Breast epithelium (tissue), 3 donors: ENCODE results near the gene MYO15B.

ENCODE experiments used
- POLR2AphosphoS5 ChIP-seq, 3 donors: sonication (generic); formaldehyde crosslinking; IDR thresholded peaks; one replicate each; pipeline ENCODE4 v1.6.1; 2017; ENCODE audit warnings: antibody characterized with exemption in 3 of 3
- TF ChIP-seq, protein P1 (sequence below), 3 donors: fragments of 450-650 bp; IDR thresholded peaks; one replicate each; pipeline ENCODE4 v1.5.1; 2016 to 2017; ENCODE audit warnings: antibody characterized with exemption in 3 of 3, mild to moderate bottlenecking in 3 of 3, moderate library complexity in 3 of 3

DNA sequence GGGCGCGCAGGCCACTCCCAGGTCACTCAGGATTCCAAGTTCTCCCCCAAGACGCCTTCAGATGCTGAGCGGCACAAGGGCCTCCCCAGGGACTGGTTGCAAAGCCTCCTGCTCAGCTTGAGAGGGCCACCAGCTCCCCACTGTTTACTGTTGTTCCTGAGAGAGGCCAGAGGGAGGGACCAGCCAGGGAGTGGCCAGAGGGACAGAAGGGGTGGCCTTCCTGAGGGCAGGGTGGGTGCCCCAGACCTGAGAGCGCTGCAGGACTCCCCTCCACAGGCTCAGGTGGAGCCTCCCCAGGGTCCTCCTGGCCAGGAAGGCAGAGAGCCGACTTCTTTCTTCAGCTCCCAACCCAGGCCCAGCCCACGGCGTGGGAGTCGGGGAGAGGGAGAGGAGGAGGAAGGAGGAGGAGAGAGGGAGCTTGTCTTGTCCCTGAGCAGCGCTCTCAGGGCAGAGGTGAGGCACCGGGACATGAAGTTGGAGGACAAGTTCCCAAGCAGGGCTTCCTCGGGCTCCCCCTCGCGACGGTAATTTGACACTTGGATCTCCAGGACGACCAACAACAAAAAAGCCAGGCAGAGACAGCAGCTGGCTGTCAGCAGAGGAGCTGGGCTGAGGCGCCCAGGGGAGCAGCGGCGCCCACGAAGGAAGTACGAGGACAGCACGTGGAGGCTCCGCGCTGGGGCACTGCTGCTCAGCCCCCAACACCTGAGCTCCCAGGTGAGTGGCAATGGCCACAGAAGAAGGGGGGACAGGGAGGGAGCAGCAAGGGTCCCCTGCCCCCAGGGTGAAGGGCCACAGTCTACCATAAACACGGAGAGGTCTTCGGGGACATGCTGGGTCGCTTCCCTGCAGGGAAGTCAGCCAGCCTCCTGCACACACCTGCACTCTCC is 46.1 kb downstream of the MYO15B start:
- TF ChIP-seq, protein P1, sequence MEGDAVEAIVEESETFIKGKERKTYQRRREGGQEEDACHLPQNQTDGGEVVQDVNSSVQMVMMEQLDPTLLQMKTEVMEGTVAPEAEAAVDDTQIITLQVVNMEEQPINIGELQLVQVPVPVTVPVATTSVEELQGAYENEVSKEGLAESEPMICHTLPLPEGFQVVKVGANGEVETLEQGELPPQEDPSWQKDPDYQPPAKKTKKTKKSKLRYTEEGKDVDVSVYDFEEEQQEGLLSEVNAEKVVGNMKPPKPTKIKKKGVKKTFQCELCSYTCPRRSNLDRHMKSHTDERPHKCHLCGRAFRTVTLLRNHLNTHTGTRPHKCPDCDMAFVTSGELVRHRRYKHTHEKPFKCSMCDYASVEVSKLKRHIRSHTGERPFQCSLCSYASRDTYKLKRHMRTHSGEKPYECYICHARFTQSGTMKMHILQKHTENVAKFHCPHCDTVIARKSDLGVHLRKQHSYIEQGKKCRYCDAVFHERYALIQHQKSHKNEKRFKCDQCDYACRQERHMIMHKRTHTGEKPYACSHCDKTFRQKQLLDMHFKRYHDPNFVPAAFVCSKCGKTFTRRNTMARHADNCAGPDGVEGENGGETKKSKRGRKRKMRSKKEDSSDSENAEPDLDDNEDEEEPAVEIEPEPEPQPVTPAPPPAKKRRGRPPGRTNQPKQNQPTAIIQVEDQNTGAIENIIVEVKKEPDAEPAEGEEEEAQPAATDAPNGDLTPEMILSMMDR (IDR thresholded peaks at IDR 0.05): peak; percentile 40 to 63 (median 53)
- TF ChIP-seq POLR2AphosphoS5 (IDR thresholded peaks at IDR 0.05): peak in 2 of 3 donors; percentile 12 to 43
